Activated CD8-positive, alpha-beta memory T cell treated with anti-CD3 and anti-CD28 coated beads for 36 hours (primary cell): ENCODE data around the gene LRRC4. TPM values are rescaled to one million over a fixed set of nuclear protein-coding genes. Genes with fewer than 3 reads are reported as not detected.

ENCODE experiments used
- CTCF ChIA-PET: fragments of 350-600 bp; sonication (Branson Sonifier 250); formaldehyde crosslinking; loops from one replicate; lab custom pipeline; 2021; ENCODE audit warnings: antibody characterized with exemption; lab: Charles Lee
- POLR2A ChIA-PET: fragments of 350-600 bp; sonication (Branson Sonifier 250); formaldehyde crosslinking; loops from one replicate; lab custom pipeline; 2021; ENCODE audit warnings: antibody characterized with exemption; lab: Charles Lee
- total RNA-seq, 2 experiments: library from RNA; stranded (reverse); gene quantifications; one replicate each; pipeline ENCODE4 v1.2.3, GENCODE V29; 2021

The LRRC4 gene
- total RNA-seq, 2 experiments from 2014 or later, result 0.13 TPM; not detected in 1

DNA sequence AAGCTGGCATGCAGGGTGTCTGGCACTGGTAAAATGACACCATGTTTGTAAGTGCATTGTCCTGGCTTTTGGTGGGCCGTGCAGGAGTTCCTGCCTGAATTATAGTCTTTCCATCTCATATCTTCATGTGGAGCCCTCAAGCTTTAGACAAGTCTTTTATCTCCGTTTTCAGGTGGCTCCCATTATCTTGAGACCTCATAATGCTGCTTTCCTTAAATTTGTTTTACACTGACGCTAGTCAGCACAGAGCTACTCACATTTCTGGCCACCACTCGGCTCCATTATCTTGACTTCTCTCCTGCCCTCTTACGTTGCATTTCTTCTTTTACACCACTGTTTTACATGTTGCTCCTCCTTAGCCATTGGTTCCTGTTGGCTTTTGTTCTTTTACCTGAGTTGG, 37.2 kb downstream of the LRRC4 start:
- POLR2A ChIA-PET, result no interaction called here
- CTCF ChIA-PET, result no interaction called here

DNA sequence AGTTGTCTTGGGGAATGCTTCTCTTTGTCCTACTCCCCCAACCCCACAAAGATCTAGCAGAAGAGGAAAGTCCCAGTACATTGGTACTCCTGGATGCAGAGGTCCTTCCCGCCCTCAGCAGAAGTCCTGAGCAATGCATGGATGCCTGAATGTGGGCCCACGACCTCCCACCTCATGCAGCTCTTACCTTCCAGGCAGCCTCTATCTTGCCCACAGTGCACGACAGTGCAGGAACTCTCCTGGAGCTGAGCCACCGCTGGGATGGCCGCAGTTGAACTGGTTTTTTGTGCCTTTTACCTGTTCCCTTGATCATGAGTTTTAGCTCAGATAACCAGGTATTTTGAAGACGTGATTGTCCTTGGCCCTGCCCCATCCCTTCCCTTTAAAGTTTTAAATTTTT, 37.9 kb downstream of the LRRC4 start:
- POLR2A ChIA-PET, result no interaction called here
- CTCF ChIA-PET, result no interaction called here

DNA sequence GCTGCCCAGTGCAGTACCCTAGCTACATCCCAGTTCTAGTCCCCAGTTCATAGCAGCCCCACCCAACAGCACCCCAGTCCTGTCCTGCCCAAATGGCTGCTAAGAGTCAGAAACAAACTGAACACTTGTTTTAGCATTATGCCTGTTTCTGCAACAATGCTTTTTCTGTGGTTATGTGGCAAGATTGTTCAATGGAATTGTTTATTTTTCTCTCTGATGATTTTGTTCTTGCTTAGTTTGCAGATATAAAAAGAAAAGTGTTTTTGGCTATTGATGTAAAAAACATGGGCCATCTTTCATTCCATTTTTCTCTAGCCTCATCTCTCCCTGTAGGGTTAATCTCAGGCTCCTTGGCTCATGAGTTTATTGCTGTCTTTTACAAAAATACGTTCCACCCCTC, 42.5 kb downstream of the LRRC4 start:
- ChIA-PET CTCF (interaction anchor here (1.1 kb wide), 1 partner anchor 37 kb away, joined by 3 read pairs; no protein-coding TSS in a partner anchor), POLR2A (no interaction called here)

DNA sequence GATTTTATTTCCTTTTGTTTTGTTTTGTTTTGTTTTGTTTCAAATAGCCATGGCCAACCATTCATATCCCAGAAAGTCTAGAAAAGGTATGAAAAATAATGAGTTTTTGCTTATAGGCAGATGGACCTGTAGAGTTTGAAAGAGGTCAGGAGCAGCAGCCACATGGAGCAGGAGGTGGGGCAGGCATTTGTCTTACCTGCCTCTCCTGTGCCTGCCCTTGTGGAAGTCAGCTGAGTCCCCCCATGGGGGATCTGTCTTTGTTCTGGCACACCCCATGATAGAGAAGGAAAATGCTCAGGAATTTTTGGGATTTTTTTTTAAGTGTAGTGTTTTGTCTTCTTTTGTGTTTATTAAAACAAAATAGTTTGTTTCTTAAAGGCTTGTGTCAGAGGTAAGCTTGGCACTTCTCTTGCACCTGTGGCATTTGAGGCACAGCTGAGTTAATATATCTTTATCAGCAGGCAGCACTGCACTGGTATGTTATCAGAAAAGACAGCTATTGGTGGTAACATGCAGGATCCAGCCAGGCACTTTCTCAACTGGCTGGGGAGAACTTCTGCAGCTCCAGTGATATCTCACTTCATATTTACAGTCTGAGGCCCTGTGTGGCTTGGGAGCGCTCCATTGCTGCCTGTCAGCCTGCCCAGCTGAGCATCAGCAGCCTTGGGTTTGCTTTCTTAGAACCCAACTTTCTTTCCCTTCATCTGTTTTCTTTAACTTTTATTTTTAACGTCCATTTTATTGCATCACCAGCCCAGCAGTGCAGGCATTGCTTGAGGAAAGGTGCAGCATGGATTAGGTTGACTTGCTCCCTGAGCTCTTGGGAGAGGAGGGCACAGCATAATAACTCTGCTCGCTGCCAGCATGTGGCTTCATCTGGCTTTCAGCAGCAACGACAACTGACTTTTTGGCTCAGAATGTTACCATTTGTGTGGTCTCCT, 44.4 kb downstream of the LRRC4 start:
- CTCF ChIA-PET, result no interaction called here
- POLR2A ChIA-PET, result no interaction called here

DNA sequence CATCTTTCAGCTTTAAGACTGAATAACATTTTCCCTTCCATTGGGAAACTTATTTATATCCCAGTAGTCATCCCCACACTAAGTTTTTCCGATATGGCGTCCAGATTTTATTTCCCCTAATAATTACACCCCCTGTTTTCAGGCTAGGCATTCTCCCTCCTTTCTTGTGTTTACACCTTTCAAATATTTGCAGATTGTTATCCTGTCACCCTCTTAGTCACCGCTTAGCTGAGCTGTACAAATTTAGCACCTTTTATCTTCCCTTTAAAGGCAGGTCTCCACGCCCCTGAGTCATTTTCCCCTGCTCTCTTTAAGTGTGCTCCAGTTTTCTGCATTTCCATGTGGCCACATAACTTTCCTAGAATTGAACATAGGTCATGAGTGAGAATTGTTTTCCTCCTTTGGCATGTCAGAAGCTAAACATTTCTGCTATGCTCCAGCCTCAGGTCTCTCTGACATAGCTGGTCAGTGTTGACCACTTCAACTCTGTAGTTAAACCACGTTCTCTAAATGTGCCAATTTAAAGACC, 47.4 kb downstream of the LRRC4 start:
- ChIA-PET POLR2A (no interaction called here), CTCF (no interaction called here)

DNA sequence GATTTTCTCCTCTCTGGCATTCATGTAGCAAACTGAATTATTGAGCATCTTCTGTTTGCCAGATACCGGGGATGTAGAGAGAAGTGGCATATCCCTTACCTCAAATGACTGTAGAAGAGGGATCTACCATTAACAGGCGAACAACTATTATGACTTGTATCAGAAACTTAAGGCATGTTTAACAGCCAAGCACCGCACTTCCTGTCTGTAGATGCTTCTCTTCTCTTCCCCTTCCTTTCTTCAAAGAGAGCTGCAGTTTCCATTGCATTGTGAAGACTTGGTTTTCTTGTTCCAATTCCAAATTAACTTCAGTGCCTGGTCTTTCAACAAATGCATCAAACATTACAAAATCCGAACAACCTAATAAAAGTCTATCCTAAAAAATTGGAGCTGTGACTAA, 49.3 kb downstream of the LRRC4 start:
- POLR2A ChIA-PET, result no interaction called here

DNA sequence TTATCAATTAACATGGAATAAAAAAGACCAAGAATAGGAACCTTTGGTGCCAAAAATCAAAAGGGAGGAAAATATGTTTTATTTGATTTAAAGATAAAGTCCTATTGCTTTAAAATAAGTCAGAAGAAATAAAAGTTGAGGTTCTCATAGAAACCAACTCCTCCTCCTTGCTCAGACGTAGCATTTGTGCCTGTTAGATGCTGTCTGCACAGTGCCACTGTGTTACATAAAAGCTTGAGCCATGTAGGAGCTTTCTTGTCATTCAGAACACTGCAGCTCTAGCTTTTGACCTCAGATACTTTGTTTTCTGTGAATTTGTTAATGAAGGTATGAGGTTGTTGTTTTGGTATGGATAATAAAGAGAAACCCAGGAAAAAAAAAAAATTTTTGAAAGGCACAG, 50.3 kb downstream of the LRRC4 start:
- CTCF ChIA-PET, result interaction anchor here (1.0 kb wide), 1 partner anchor 229 kb away, joined by 3 read pairs; no protein-coding TSS in a partner anchor
- POLR2A ChIA-PET, result interaction anchor here (0.7 kb wide), 1 partner anchor 25 kb away, joined by 3 read pairs; no protein-coding TSS in a partner anchor

More for the DNA sequence above, 49.3 kb downstream of the LRRC4 start:
- CTCF ChIA-PET, result interaction anchor here (1.0 kb wide), 1 partner anchor 228 kb away, joined by 3 read pairs; no protein-coding TSS in a partner anchor

DNA sequence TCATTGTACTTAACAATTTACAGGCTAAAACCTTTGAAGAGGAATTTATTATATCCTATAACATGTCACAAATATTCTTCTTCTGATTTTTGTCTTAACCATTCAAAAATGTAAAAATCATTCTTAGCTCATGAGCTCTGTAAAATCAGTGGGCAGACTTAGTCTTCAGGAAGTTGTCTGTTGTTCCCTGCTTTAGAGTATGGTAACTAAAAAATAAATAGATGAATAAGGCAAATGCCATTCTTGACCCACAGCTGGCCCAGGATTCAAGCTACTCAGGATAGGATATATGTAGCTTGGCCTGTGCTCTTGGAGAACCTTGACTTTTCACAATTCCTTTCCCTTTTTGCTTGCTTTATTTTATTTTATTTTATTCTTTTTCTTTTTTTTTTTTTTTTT, 51.5 kb downstream of the LRRC4 start:
- CTCF ChIA-PET, result interaction anchor here (0.7 kb wide), 2 partner anchors 121 to 129 kb away, joined by 3 to 5 read pairs; no protein-coding TSS in a partner anchor

DNA sequence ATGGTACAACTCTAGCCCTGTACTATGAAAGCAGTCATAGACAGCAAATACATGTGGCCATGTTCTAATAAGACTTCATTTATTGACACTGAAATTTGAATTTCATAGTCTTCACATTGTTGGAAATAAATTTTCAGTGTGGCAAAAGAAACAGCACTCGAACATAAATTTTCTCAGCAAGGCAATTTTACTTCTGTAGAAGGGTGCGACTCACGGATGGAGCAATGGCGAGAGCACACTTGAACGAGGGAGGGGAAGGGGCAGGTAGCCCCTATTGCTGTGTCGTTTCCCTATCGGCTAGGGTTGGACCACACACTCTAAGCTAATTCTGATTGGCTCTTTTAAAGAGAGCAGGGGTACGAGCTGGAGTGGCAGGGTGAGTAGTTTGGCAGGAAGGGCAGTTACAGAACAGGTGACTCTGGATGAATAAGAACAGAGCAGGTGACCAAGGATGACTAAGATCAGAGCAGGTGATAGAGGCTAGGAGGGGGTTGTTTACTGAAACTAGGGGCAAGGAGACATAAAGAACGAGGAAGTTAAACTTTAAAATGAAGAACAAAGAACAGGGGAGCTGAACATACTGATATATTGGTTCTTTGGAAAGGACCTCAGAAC, 52.0 kb downstream of the LRRC4 start:
- POLR2A ChIA-PET, result no interaction called here
- CTCF ChIA-PET, result no interaction called here

More for the DNA sequence above, 51.5 kb downstream of the LRRC4 start:
- POLR2A ChIA-PET, result no interaction called here

DNA sequence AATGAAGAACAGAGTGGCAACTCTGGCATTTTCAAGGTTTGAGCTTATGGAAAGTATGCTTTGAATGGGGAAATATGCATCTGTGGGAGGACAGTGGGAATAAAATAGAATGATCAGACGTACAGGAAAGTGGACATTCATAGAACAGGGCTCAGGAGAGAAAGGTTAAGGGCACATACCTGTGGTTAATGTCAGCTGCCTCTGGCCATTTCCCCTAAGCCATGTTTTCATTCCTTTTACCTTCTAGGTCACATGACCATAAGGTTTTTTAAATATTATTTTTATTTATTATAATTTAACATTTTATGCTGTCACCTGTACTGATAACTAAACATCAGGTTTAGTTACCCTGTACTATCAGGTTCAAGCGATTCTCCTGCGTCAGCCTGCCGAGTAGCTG, 52.8 kb downstream of the LRRC4 start:
- CTCF ChIA-PET, result no interaction called here
- POLR2A ChIA-PET, result no interaction called here

Other genes with a start within 250 kb of the LRRC4 start
- gene LEP, start 209.8 kb upstream of the LRRC4 start, total RNA-seq, result not detected